HG03196 (cell line): ENCODE data around the gene RPL35A.
A peak's percentile ranks its signal among the peaks of the same experiment; 100 is the strongest.
"Not testable (repeated sequence)": the region's sequence is repeated elsewhere in the genome, so short reads cannot be mapped to it uniquely, and the experiment has no call there.

Source experiments
- ATAC-seq: cut with Tn5 transposase; IDR thresholded peaks from one replicate; pipeline ENCODE4 v1.9.1; 2021; ENCODE audit not compliant: unreplicated experiment

The RPL35A gene

GRCh38 chr3:197949778-197950676, at the start of gene RPL35A:
Gene RPL35A, plus strand, starts transcription at chr3:197950190. Its CDS starts 778 bp downstream, at chr3:197950968.
- ATAC-seq, result peak; percentile 90

GRCh38 chr3:197901626-197902025, 48.4 kb upstream of the RPL35A start:
- no peak for ATAC-seq

- ATAC-seq, result peak; percentile 83
Measured at GRCh38 chr3:197906023-197906849, 43.8 kb upstream of the RPL35A start.

- no peak for ATAC-seq
Measured at GRCh38 chr3:197906850-197907187, 43.2 kb upstream of the RPL35A start.

GRCh38 chr3:197907196-197907595, 42.8 kb upstream of the RPL35A start:
- ATAC-seq, result no peak

GRCh38 chr3:197908550-197908949, 41.4 kb upstream of the RPL35A start:
- ATAC-seq, result not testable (repeated sequence)

- ATAC-seq, result no peak
Measured at GRCh38 chr3:197908957-197909701, 40.9 kb upstream of the RPL35A start.

GRCh38 chr3:197912741-197913476, 37.1 kb upstream of the RPL35A start:
- ATAC-seq, result no peak

GRCh38 chr3:197913641-197914380, 36.2 kb upstream of the RPL35A start:
- ATAC-seq, result no peak

- ATAC-seq, result not testable (repeated sequence)
Measured at GRCh38 chr3:197921429-197922275, 28.3 kb upstream of the RPL35A start.

- no peak for ATAC-seq
Measured at GRCh38 chr3:197926418-197926817, 23.6 kb upstream of the RPL35A start.

GRCh38 chr3:197927578-197927977, 22.4 kb upstream of the RPL35A start:
- not testable (repeated sequence) for ATAC-seq

- ATAC-seq, result no peak
Measured at GRCh38 chr3:197936819-197937384, 13.1 kb upstream of the RPL35A start.

- no peak for ATAC-seq
Measured at GRCh38 chr3:197940745-197941384, 9.1 kb upstream of the RPL35A start.

- no peak for ATAC-seq
Measured at GRCh38 chr3:197942956-197943556, 6.9 kb upstream of the RPL35A start.

GRCh38 chr3:197949191-197949777, 706 bp upstream of the RPL35A start:
- ATAC-seq, result peak; percentile 3

GRCh38 chr3:197950677-197951061, 679 bp downstream of the RPL35A start:
- ATAC-seq, result no peak
